Mesenteric fat pad (tissue), 1 donor: ENCODE measurements around the gene MTA1. TPM values are rescaled to one million over a fixed set of nuclear protein-coding genes. Genes with fewer than 3 reads are reported as not detected.

Experiments used
- DNase-seq: peaks from one replicate; pipeline ENCODE4 v3.0.0-alpha.2; 2020; ENCODE audit warnings: low spot score
- long read RNA-seq: library from polyadenylated mRNA; unstranded; transcript quantifications from one replicate; pipeline ENCODE4 v2.0.0, GENCODE V29; 2020
- total RNA-seq: library from RNA; stranded (reverse); fragmentation: NEBNext Ultra II Directional; extraction: Animal tissue kit (Norgen Biotek cat#: 25700); gene quantifications from one replicate; pipeline ENCODE4 v1.2.1, GENCODE V29; 2021
- donor health status: DM: yes; HTN: yes; CAD: no.

MTA1 gene
- total RNA-seq: 87.1 TPM
- long read RNA-seq, partial matches to known transcripts: 3 of 14 reads
- long read RNA-seq, other reads (novel, unspliced or antisense): 7 of 14 reads

DNA sequence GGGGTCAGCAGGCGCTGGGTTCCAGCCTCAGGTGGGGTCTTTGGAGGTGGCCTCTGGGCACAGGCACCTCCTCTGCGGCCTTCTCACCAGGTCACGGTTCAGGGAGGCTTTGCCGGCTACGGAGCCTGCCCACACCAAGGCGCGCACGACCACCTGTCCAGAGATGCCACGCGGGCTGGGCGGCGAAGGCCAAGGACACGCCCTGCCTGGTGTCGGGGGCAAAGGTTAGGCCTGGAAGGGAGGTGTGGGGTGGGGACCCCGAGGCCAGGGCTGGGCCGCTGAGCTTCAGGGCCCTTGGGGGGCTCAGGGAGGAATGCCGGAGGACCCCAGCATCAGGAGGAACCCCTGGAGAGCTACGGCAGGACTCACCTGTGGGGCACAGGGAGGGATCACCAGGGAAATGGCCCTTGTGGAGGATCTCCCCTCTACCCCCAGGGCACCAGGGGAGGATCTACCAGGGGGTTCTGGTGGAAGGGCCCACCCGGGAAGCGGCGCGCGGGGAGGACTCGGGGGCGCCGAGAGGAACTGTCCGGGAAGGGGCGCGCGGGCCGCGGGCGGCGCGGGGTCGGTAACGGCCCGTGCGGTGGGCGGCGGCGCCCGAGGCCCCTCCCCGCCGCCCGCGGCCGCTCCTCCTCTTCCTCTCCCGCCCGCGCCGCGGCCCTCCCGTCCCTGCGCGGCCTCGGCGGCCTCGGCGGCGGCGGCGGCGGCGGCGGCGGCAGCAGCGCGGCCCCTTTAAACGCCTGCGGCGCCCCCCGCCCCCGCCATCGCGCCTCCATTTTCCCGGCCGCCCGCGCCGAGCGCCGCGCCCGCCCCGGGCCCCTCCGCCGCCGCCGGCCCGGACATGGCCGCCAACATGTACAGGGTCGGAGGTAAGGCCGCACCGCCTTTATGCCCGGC is at the start of gene MTA1:
Gene MTA1, plus strand, starts transcription at position 633 of the 897 bp plus-strand sequence. Its CDS starts 209 bp downstream, at position 842.
- DNase-seq: peak; percentile 88

DNA sequence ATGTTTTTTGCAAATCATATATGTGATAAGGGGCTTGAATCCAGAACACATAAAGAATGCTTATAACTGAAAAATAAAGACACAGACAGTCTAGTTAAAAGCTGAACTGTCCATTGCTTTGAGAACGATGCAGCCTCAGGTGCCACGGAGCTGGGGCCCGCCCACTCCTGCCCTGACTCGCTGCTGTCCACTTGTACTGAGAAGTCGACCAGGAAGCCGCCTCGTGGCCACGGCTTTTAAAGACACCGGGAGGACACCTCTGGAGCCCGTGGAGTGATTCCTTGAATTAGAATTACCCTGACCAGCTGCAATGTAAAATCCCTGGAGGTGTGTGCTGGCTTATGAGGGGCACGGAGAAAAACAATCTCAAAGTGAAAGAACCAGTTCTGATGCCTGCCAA is 45.2 kb upstream of the MTA1 start:
- no peak for DNase-seq

DNA sequence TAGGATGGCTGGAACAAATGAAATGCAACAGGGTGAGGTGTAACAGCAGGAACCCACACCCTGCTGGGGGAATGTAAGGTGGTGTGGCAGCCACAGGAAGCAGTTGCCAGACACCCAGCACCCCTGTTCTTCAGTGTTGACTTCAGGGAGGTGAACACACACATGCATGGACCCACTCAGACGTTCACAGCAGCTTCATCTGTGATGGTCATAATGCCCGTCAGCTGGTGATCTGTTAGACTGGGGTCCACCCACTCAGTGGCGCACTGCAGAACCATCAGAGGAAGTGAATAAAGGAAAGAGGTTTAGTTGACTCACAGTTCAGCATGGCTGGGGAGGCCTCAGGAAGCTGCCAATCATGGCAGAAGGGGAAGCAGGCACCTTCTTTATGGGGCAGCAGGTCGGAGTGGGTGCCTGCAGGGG is 44.0 kb upstream of the MTA1 start:
- DNase-seq: no peak

DNA sequence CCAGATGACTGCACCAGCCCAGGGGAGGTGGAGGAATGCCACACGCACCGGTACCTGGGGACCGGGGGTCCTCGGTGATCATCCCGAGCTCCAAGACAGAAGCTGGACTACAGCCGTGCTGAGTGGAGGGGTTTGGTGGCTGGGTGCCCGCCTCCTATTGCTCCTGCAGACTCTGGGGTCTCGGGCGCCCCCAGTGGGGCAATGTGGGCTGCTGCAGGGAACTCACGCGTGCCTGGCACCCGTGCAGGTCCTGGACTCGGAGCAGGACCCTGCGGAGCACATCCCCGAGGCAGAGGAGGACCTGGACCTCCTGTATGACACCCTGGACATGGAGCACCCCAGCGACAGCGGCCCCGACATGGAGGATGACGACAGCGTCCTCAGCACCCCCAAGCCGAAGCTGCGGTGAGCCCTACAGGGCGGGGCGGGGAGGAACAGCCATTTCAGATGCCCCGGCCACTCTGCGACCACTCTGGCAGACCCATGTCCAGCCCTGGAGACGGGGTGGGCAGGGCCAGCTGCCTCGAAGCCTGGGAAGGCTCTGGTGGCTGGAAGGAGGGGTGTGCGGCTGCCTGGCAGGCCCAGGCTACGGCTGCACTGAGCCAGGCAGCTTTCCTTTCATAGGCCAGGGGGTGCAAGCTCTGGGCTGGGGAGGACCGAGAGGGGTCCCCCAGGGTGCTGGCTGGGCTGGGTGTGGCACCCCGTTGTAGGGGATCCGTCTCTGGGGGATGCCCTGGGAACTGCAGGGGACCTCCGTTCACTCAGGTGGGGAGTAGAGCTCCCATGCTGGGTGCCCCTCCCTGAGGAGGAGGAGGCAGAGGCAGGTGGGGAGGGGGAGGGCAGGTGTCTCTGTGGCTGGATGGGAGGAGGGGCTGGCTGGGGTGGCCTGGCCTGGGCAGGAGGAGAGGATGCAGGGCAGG is 42.8 kb upstream of the MTA1 start:
- no peak for DNase-seq

DNA sequence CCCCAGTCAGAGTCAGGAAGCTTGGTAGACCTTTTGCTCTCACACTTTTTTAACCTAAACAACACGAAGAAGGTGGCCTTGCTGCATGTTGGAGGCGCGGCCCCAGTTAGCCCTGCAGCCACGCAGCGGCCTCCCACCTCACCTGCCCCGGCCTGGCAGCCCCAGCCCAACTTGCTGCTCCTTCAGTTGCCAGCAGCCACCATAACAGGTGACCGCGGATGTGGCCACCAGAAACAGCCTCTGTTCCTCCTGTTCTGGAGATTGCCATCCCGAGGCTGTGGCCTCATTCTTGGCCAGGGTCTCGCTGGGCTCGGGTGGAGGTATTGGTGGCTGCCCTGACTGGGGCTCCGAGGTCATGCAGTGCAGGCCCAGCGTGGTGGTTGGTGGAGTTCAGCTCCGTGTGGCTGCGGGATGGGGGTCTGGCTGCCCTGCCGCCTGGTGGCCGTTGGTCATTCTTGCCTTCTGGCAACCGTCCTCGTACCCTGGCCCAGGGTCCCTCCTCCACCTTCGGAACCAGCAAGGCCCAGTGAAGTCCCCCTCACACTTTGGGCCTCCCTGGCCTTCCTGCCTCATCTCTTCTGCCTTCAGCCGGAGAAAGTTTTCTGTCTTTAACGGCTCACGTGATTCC is 42.0 kb upstream of the MTA1 start:
- no peak for DNase-seq

DNA sequence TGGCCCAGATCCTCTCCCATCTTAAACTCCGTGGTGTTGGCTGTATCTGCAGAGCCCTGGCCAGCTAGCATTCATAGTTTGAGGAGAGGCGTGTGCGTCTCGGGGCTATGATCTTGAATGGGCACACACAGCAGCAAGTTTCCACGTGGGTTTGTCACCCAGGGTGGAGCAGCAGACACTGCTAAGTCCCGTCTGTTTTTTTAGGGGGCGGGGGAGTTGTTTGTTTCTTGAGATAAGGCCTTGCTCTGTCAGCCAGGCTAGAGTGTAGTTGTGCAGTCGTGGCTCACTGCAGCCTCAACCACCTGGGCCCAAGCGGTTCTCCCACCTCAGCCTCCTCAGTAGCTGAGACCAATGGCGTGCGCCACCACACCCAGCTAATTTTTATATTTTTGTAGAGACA is 41.4 kb upstream of the MTA1 start:
- no peak for DNase-seq

DNA sequence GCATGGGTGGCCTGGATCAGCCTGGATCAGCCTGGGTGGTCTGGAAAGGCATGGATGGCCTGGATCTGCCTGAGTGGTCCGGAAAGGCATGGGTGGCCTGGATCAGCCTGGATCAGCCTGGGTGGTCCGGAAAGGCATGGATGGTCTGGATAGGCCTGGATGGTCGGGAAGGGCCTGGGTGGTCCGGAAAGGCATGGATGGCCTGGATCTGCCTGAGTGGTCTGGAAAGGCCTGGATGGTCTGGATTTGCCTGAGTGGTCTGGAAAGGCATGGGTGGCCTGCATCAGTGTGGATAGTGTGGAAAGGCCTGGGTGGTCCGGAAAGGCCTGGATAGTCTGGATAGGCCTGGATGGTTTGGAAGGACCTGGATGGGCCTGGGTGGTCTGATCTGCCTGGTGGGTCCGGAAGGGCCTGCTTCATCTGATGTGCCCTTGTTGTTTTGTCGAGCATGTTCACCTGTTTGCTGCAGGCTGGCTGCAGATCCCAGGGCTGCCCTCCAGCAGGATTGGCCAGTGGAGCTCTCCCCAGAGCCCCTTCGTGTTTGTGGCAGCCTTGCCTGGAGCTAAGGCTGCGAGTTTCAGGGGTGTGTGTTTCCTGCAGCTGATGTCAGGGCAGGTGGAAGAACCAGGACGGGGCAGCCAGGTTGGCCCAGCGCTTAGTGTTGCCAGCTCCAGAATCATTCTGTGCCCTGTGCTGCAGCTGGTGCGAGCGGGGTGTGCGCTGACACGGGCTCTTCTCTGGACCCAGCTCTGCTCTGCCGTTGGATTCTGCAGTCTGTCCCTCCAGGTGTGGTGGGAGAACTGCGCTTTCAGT is 40.5 kb upstream of the MTA1 start:
- no peak for DNase-seq

DNA sequence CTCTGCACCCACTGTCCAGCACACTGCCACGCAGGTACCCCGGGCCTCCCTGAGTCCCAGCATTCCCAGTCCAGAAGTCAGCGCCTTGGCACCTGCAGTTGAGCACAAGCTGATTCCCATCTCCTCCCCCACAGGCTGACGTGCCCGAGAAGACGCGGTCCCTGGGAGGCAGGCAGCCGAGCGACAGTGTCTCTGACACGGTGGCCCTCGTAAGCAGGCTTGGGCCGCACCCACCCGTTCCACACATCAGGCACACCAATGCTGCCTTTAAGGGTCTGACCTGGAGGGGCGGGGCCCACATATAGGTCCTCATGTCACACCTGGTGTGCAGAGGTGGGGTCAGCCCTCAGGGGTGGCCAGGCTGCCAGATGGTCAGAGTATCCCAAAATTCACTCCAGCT is 39.7 kb upstream of the MTA1 start:
- no peak for DNase-seq

DNA sequence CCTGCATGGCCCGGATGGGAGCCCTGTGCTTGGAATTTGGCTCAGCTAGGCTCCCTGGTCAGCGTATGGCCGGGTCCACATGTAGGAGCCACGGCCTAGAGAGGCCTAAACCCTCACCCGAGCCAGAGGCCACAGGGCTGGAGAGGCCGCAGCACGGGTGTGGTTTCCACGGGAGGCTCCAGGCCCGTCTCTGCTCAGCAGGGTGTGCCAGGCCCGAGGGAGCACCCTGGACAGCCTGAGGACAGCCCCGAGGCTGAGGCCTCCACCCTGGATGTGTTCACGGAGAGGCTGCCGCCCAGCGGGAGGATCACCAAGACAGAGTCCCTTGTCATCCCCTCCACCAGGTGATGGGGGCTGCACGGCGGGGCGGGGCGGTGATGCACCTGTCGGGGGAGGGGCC is 38.9 kb upstream of the MTA1 start:
- DNase-seq: no peak

DNA sequence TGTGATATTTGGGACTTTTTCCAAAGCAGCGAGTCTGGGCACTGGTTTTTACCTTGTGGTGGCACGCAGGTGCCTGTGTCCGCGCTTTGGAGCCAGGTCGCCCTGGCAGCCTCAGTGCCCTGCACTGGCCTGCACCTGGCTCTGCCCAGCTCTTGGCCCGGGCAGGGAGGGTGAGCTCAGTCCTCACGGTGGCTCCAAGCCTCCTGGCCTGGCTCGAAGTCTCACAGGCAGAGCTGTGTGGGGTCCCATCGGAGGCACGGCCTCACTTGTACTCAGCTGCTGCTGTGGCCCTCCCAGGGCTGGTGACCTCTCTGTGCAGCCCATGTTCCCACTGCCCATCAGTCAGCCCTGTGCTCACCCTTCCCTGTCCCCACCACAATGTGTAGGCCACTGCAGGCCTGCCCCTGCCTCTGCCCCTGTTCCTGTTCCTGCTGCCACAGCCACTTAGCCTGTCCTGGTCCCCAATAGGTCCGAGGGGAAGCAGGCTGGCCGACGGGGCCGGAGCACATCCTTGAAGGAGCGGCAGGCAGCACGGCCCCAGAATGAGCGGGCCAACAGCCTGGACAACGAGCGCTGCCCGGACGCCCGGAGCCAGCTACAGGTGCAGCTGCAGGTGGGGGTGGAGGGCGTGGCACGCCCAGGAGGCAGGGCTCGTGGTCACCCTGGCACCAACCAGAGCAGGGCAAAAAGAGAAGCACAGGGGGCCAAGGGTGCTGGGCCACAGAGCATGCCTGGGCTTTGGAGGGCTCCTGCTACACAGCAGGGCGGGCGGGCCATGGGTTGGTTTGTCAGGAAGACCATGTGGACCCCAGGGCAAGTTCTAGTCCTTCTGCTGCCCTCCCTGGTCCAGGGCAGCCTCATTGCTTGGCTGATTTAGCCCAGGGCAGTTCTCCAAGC is 37.9 kb upstream of the MTA1 start:
- no peak for DNase-seq

DNA sequence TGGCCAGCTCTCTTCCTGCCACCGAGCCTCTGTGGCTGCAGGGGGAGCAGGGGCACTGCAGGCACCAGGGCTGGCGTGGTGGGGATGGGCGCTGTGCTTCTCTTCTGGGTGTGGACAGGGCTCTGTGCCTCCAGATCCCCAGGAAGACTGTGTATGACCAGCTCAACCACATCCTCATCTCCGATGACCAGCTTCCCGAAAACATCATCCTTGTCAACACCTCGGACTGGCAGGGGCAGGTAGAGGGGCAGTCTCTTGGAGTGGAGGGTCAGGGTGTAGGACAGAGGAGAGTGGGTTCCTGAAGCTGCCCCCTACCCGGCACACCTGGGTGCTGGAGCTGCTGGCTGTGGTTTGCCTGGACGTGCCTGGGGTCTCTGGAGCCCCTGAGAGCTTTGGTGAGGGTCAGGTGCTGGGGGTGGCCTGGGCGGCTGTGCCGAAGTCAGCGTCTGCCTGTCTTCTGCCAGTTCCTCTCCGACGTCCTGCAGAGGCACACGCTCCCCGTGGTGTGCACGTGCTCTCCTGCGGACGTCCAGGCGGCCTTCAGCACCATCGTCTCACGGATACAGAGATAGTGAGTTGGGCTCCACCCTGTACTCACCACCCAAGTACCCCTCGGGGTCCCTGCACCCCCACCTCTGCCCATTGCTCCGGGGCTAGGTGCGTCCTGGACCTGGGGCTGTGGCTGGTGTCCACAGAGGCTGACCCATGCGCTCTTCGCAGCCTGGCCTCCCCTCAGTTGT is 37.1 kb upstream of the MTA1 start:
- no peak for DNase-seq

DNA sequence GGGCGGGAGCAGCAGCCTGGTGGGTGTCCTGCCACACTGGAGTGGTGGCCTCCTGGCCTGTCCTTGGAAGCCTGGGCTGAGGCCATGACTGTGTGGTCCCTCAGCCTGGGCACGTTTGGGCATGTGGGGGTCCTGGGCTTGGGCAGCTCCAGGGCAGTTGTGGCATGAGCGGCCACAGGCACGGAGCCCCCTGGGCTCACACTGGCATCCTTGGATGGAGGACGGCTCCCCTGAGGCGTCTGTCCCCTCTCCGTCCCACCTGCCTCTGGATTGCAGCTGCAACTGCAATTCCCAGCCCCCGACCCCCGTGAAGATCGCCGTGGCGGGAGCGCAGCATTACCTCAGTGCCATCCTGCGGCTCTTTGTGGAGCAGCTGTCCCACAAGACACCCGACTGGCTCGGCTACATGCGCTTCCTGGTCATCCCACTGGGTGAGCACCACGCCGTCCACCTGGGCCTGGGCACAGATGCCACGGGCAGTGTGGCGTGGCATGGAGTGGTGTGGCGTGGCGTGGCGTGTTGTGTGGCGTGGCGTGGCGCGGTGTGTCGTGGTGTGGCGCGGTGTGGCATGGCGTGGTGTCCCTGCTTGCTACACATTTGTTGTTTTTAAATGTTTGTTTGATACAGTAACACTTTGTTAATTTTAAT is 36.4 kb upstream of the MTA1 start:
- no peak for DNase-seq

DNA sequence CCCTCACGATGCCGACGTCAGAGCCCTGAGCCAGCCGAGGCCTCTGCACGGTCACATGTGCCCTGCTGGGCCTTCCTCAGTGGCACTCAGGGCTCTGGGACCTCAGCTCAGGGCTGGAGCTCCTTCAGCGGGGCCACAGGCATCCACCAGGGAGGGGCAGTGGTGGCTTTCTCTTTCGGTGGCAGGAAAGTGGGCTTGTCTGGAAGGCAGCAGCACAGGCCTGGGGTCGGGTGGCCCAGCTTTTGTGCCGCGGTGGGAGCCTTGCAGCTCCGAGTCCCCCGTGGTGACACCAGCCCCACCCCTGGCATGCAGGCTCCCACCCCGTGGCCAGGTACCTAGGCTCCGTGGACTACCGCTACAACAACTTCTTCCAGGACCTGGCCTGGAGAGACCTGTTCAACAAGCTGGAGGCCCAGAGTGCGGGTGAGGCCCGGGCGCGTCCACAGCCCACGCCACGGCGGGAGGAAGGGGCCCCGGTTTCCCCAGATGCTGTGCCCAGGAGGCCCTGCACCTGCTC is 35.5 kb upstream of the MTA1 start:
- no peak for DNase-seq

DNA sequence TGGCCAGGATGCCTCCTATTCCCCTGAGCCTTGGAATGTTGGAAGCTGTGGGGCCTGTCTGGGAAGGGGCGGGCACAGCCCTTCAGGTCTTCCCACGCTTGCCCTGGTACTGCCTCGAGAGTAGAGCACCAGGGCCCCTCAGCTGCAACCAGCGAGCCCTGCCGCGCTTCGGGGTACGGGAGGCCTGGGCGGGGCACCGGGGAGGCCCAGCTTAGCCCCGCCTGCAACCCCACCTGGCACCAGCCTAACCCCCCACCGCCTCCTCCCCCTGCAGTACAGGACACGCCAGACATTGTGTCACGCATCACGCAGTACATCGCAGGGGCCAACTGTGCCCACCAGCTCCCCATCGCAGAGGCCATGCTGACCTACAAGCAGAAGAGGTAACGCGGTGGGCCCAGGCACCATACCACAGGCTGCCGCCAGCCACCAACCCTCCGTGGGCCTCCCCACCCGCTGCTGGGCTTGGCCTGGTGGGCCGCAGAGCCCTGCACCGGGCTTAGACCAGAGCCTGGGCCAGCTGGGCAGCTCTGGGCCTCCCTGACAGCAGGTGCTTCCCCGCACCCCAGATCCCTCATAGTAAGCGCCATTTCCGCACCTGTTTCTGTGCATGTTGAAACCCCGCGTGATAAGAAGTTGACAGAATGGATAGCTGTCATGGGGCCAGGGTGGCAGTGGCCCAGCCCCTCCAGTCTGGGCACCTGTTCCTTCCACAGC is 34.9 kb upstream of the MTA1 start:
- DNase-seq: no peak

DNA sequence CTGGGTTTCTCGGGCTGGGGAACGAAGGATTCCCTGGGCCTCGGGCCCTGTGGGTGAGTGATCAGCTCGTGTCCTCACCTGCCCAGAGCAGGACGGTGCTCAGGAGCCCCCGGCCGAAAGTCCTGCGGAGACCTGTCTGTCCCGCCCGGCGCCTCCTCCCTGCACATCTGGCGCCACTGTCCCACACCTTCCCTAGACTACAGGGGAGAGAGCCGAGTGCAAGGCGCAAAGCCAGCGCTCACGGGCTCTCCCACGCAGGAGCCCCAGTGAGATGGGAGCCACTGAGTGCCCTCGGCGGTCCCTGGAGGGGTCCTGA is 34.3 kb upstream of the MTA1 start:
- no peak for DNase-seq

DNA sequence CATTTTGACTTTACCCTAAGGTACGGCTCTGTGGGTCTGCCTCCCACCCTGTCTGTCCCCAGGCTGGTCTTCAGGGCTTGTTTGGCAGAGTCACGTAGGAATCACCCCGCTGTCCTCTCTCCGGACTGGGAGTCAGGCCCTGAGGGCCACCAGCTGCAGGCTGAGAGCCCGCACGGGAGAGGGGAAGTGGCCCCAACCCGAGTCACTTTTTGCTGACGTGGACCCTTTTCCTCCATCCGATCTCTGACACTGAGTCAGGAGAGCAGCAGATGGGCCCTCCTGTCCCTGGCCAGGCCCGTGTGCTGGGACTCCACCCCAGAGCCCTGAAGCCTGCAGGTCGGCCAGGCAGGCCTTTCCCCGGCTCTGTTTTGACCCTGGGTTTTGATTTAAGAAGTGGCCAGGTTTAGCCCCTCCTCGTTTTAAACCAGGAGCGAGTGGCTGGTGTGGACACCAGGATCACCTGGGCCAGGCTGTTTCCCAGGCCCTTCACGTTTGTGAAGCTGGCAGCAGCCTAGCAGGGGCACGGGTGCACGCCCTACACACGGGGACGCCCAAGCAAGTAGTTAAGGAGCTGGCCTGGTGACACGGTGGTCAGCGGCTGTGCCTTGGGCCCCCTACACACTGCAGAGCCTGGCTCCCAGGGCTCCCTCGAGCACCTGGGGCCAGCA is 33.8 kb upstream of the MTA1 start:
- no peak for DNase-seq
